RWPE1 (cell line): ENCODE measurements around the gene ARHGAP33.

ENCODE experiments used
- CTCF ChIA-PET: fragments of 350-600 bp; sonication (Branson Sonifier 250); formaldehyde crosslinking; extraction: SDS; loops from one replicate; lab custom pipeline; 2021; lab: Yijun Ruan, JAX
- POLR2A ChIA-PET: fragments of 400-600 bp; formaldehyde crosslinking; extraction: SDS; loops from one replicate; lab custom pipeline; 2020; ENCODE audit warnings: antibody characterized with exemption; ENCODE audit not compliant: low non-redundant PET; lab: Yijun Ruan, JAX
- DNase-seq: peaks from one replicate; pipeline ENCODE4 v3.0.0; 2012; ENCODE audit warnings: low spot score
- H3K27ac ChIP-seq: fragments of 450-650 bp; 2 replicates; pipeline ENCODE4 v1.5.1; 2017
- CTCF ChIP-seq: fragments of 450-650 bp; conservative IDR thresholded peaks from 2 replicates; pipeline ENCODE4 v1.5.1; 2017; ENCODE audit warnings: low read depth, mild to moderate bottlenecking

The ARHGAP33 gene

GRCh38 chr19:35801828-35802227 lies 26.5 kb downstream of the ARHGAP33 start:
- ChIA-PET CTCF (interaction anchor here (0.6 kb wide), 1 partner anchor 13 kb away, joined by 4 read pairs; no protein-coding TSS in a partner anchor), POLR2A (no interaction called here)
- no peak overlapping the region for H3K27ac ChIP-seq
- DNase-seq = no peak
- no peak for TF ChIP-seq CTCF

- no peak overlapping the region for H3K27ac ChIP-seq
- ChIA-PET POLR2A (no interaction called here), CTCF (no interaction called here)
- DNase-seq = no peak
- no peak for TF ChIP-seq CTCF
Observed at GRCh38 chr19:35805526-35806102, 30.2 kb downstream of the ARHGAP33 start.

- CTCF ChIA-PET = no interaction called here
- TF ChIP-seq CTCF = no peak
- no peak overlapping the region for H3K27ac ChIP-seq
- POLR2A ChIA-PET = no interaction called here
- no peak for DNase-seq
Observed at GRCh38 chr19:35806597-35806996, 31.2 kb downstream of the ARHGAP33 start.

GRCh38 chr19:35807633-35808032 lies 32.3 kb downstream of the ARHGAP33 start:
- DNase-seq = no peak
- no peak overlapping the region for H3K27ac ChIP-seq
- CTCF ChIA-PET = no interaction called here
- POLR2A ChIA-PET = no interaction called here
- no peak for TF ChIP-seq CTCF

GRCh38 chr19:35811317-35812219 lies 36.2 kb downstream of the ARHGAP33 start:
- TF ChIP-seq CTCF = no peak
- H3K27ac ChIP-seq = no peak overlapping the region
- no peak for DNase-seq
- CTCF ChIA-PET = no interaction called here
- POLR2A ChIA-PET = no interaction called here

- ChIA-PET CTCF (no interaction called here), POLR2A (no interaction called here)
- DNase-seq = no peak
- no peak within 1 kb of the TSS for H3K27ac ChIP-seq
- TF ChIP-seq CTCF = no peak
Observed at GRCh38 chr19:35812220-35813042, 37.1 kb downstream of the ARHGAP33 start, which contains the start of gene PRODH2. PRODH2 (minus strand) TSS chr19:35812845; CDS start chr19:35812805, 40 bp downstream.
